ENCODE results near the gene IMMP2L. TPM values are rescaled to one million over a fixed set of nuclear protein-coding genes. Genes with fewer than 3 reads are reported as not detected.

IMMP2L gene
- total and polyA plus RNA-seq, 2 donors (not counting 3 experiments of a cell fraction or from before 2014, with no cell fraction given) = 9.9 to 11.8 TPM

GRCh38 chr7:110623436-110623835 lies 938.9 kb downstream of the IMMP2L start:
- intact Hi-C loops (cut with micrococcal nuclease) (no loop called here), dilution Hi-C loops (cut with MboI; ENCODE audit: extremely low pct_ligation_motif_present, low sequenced_read_pairs) (no loop called here)
- ChIA-PET POLR2A (no interaction called here), CTCF (no interaction called here)
- no peak overlapping the region for H2AFZ ChIP-seq (ENCODE audit: low read depth, low read length)
- H3K9me3 ChIP-seq (replicated peaks; ENCODE audit: control insufficient read depth, insufficient read depth, low read length) = no peaks in the 10 kb centered on the region
- no TSS peak for BruUV-seq (replicated peaks)
- no peaks in the 10 kb centered on the region for H3K79me2 ChIP-seq (ENCODE audit: control insufficient read depth, insufficient read depth, low read length)
- FAIRE-seq = no peak
- H3K4me1 ChIP-seq (ENCODE audit: control insufficient read depth, extremely low read depth, insufficient read depth, low read length) = no peaks in the 10 kb centered on the region
- TF ChIP-seq EZH2 (IDR thresholded peaks at IDR 0.05; ENCODE audit: borderline replicate concordance, low read depth, low read length, severe bottlenecking) (no peak), MYC (IDR thresholded peaks at IDR 0.05; ENCODE audit: low read depth, low read length) (no peak), GATA2 (IDR thresholded peaks at IDR 0.05; ENCODE audit: insufficient read depth, insufficient read length, low read depth, low read length) (no peak), CTCF (IDR thresholded peaks at IDR 0.05; ENCODE audit: extremely low read depth in 1 of 2, insufficient read depth in 1 of 2, low read depth in 1 of 2, low read length in 2 of 2) (no peak), MAX (IDR thresholded peaks at IDR 0.05; ENCODE audit: insufficient read depth, insufficient read length) (no peak), POLR2AphosphoS5 (IDR thresholded peaks at IDR 0.05; ENCODE audit: insufficient read depth, low read depth, low read length) (no peak), POLR2A (IDR thresholded peaks at IDR 0.05; ENCODE audit: low read depth, low read length) (no peak), JUN (IDR thresholded peaks at IDR 0.05; ENCODE audit: borderline replicate concordance, insufficient read depth, insufficient read length, low read depth) (no peak), FOS (IDR thresholded peaks at IDR 0.05; ENCODE audit: borderline replicate concordance, insufficient read depth, low read length) (no peak)
- H3K4me2 ChIP-seq (ENCODE audit: insufficient read depth, low read length) = no peak overlapping the region
- no peak overlapping the region for H3K27ac ChIP-seq (ENCODE audit: insufficient read depth, low read depth, low read length)
- H3K27me3 ChIP-seq (ENCODE audit: control insufficient read depth in 2 of 2, insufficient read depth in 2 of 2, low read length in 2 of 2) = no peaks in the 10 kb centered on the region
- no peaks in the 10 kb centered on the region for H3K36me3 ChIP-seq (ENCODE audit: control insufficient read depth in 2 of 2, extremely low read depth in 1 of 2, insufficient read depth in 2 of 2, low read length in 2 of 2)
- H4K20me1 ChIP-seq (replicated peaks; ENCODE audit: control insufficient read depth, extremely low read depth, insufficient read depth, low read length) = no peaks in the 10 kb centered on the region
- H3K9me1 ChIP-seq (replicated peaks; ENCODE audit: control insufficient read depth, extremely low read depth, insufficient read depth, low read length) = no peaks in the 10 kb centered on the region
- no peak overlapping the region for H3K9ac ChIP-seq (replicated peaks; ENCODE audit: extremely low read depth, insufficient read depth, low read length)
- DNase-seq (ENCODE audit: low read depth, low spot score) = no peak
- H3K4me3 ChIP-seq (replicated peaks in 1 of 3; ENCODE audit: insufficient read depth in 1 of 3, low read depth in 1 of 3, low read length in 3 of 3) = no peak overlapping the region
